Omental fat pad (tissue), 4 donors: ENCODE results near the gene AARSD1. TPM values are rescaled to one million over a fixed set of nuclear protein-coding genes. Genes with fewer than 3 reads are reported as not detected.
"Not testable (repeated sequence)": the region's sequence is repeated elsewhere in the genome, so short reads cannot be mapped to it uniquely, and the experiment has no call there.

Experiments
- ATAC-seq: fragments of 150-250 bp; one replicate; pipeline ENCODE4 v1.9.1; 2016; ENCODE audit warnings: mild to moderate bottlenecking, moderate library complexity; ENCODE audit not compliant: low FRiP score
- DNase-seq: peaks from one replicate; pipeline ENCODE4 v3.0.0-alpha.2; 2019; ENCODE audit warnings: low spot score
- CTCF ChIP-seq, 3 donors: fragments of 450-650 bp; IDR thresholded peaks; one replicate each; pipeline ENCODE4 v1.5.1; 2016 to 2017; ENCODE audit warnings: antibody characterized with exemption in 3 of 3, mild to moderate bottlenecking in 3 of 3, moderate library complexity in 2 of 3
- total RNA-seq, 4 donors: library from RNA; depleted of rRNA; stranded (reverse); fragments of >200 nt; gene quantifications; one replicate each; pipeline ENCODE4 v1.1.0, GENCODE V29; 2016

The AARSD1 gene
- total RNA-seq, 4 donors from 2014 or later, result 17.8 to 36.0 (median 20.2) TPM

GRCh38 chr17:42979511-42980273, 15.4 kb upstream of the AARSD1 start, which contains the start of gene PTGES3L:
PTGES3L (minus strand) TSS chr17:42980080; CDS start chr17:42980053, 27 bp downstream.
- DNase-seq (no peak), ATAC-seq (peak; percentile 15)
- no peak for TF ChIP-seq CTCF (IDR thresholded peaks at IDR 0.05)

DNA sequence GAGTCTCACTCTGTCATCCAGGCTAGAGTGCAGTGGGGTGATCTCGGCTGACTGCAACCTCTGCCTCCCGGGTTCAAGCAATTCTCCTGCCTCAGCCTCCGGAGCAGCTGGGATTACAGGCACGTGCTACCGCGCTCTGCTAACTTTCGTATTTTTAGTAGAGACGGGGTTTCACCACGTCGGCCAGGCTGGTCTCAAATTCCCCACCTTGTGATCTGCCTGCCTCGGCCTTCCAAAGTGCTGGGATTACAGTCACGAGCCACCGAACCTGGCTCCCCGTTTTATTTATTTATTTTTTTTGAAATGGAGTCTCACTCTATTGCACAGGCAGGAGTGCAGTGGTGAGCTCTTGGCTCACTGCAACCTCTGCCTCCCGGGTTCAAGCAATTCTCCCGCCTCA, 11.4 kb upstream of the AARSD1 start:
- ATAC-seq, DNase-seq: not testable (repeated sequence)

DNA sequence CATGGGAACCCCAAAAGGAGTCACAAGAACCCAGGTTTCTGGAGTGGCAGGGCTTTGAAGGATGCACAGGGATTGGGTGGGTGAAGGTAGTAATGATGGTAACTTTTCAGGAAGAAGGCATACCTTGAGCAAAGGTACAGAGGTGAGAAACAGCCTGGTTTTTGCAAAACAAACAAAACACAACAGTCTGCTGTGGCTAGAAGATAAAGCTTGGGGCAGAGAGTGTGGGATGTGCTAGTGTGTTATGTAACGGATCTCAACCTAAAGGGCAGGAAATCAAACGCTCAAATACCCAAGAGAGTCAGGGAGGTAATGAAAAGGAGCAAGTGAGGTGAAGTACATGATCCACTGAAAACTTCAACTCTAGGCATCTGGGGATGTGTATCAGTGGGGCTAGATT, 11.0 kb upstream of the AARSD1 start:
- DNase-seq, result no peak
- no peak for TF ChIP-seq CTCF (IDR thresholded peaks at IDR 0.05)
- no peak for ATAC-seq

- DNase-seq, ATAC-seq: not testable (repeated sequence)
These were observed 9.1 kb upstream of the AARSD1 start for GRCh38 chr17:42973323-42973722.

GRCh38 chr17:42971589-42971988, 7.3 kb upstream of the AARSD1 start:
- TF ChIP-seq CTCF (IDR thresholded peaks at IDR 0.05), result no peak
- ATAC-seq (no peak), DNase-seq (no peak)

DNA sequence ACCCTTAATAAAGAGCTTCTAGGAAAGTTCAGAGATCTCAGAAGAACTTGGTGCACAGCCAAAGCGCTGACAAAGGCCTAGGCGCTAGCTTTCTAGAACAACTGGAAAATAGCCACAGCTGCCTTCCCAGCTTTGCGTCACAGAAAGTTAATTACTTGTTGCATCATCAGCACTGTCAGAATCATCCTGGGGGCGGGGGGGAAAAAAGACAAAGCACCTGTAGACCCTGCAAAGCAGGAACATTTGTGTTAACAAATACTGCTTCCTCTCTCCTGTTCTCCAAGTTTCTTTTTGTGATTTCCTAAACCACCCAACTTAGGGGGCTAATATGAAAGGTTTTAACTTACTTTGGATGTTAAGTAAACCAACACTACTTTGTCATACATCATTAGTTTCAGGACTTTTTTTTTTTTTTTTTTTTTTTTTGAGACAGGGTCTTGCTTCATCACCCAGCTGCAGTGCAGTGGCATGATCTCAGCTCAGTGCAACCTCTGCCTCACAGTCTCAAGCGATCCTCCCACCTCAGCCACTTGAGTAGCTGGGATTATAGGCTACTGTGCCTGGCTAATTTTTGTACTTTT, 4.8 kb upstream of the AARSD1 start:
- ATAC-seq (no peak), DNase-seq (no peak)
- TF ChIP-seq CTCF (IDR thresholded peaks at IDR 0.05), result no peak

GRCh38 chr17:42967925-42968324, 3.7 kb upstream of the AARSD1 start:
- DNase-seq, result no peak

More at GRCh38 chr17:42967925-42968324, 3.7 kb upstream of the AARSD1 start:
- TF ChIP-seq CTCF (IDR thresholded peaks at IDR 0.05), result no peak
- ATAC-seq, result no peak
